Measurements from ENCODE around the gene C11orf71.

C11orf71 gene, protein sequence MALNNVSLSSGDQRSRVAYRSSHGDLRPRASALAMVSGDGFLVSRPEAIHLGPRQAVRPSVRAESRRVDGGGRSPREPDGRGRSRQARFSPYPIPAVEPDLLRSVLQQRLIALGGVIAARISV

DNA sequence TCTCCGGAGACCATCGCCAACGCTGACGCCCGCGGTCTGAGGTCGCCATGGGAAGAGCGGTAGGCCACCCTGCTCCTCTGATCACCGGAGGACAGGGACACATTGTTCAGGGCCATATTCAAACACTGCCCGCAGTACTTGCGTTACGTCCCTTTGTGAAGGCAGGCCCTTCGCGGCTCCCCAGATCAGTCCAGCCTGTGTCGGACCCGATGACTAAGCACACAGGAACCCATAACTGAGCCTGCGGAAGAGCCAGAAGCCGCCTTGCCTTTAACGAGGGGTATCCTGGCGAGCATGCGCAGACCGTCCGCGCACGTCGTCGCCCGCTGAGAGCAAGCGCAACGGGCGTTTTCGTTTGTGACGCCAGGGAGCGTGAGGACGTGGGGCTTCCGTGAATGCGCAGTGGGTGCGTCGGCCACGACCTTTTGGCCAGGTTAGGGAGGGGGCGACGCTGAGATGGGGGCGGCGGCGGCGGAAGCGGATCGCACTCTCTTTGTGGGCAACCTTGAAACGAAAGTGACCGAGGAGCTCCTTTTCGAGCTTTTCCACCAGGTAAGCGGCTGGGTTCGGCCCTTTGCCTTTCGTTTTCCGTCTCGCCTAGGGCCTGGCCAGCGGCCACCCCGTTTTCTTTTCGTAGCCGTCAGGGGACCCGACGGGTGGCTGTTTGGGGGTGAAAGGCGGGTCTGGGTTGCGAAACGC is at the start of gene C11orf71, which contains the start of gene RBM7:
C11orf71 (minus strand) TSS at position 296 of the 699 bp plus-strand sequence; CDS start at position 116, 180 bp downstream.
RBM7 (plus strand) TSS at position 451 of the 699 bp plus-strand sequence; CDS start at position 457, 6 bp downstream.
- DNase-seq (ENCODE audit: low read depth, low spot score) = peak; percentile 100

DNA sequence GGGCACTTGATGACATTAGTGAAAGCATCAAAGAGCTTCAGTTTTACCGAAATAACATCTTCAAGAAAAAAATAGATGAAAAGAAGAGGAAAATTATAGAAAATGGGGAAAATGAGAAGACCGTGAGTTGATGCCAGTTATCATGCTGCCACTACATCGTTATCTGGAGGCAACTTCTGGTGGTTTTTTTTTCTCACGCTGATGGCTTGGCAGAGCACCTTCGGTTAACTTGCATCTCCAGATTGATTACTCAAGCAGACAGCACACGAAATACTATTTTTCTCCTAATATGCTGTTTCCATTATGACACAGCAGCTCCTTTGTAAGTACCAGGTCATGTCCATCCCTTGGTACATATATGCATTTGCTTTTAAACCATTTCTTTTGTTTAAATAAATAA is 49.5 kb upstream of the C11orf71 start:
- peak; percentile 25 for DNase-seq (ENCODE audit: low read depth, low spot score)

DNA sequence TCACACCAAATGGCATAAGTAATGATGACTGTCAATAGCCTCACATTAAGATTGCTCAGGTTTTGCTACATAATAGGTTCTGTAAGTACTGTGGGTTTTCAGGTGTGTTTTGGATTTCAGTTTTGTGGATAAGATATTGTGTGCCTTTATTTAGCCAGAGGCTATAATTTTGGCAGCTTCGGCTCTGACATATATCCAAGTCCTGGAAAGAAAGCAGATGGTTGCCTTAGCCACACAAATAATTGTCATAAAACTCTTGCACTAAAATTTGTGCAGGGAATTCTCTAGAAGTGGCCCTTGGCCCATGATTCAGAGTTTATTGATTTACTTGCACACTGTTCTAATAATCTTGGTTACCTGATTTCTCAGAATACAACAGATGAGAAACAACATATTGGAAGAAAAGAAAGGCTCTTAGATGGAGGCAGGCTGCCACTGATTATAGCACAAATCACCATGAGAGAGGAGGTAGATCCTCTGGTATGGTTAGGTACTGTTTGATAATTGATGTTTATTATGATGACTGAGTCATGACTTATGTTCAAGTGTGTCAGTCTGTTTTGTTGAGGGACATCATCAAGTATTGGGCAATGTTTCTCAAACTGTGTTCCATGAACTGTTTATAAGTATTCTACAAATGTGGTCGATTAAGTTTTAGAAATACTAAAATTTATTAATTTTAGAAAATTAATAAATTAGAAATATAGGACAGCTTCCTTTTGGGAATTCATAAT is 48.6 kb upstream of the C11orf71 start:
- DNase-seq (ENCODE audit: low read depth, low spot score) = no peak

DNA sequence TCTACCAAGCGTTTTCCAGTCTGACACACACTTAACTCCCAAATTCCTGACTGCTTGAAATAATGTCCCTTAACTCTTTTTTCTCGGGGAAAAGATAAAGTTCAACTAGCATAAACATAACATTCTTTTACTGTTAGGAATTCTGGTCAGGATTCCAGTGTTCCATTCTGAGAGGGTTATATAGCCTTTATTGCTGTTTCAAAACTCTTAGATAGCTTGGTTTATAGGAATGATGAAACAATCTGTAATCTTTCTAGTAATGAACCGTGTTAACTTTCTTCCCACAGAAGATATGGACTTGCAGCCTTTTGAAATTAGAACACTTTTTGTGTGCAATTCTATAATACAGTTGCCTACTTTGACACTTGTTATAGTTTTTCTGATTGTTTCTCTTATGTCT is 47.6 kb upstream of the C11orf71 start:
- DNase-seq (ENCODE audit: low read depth, low spot score) = peak; percentile 38

DNA sequence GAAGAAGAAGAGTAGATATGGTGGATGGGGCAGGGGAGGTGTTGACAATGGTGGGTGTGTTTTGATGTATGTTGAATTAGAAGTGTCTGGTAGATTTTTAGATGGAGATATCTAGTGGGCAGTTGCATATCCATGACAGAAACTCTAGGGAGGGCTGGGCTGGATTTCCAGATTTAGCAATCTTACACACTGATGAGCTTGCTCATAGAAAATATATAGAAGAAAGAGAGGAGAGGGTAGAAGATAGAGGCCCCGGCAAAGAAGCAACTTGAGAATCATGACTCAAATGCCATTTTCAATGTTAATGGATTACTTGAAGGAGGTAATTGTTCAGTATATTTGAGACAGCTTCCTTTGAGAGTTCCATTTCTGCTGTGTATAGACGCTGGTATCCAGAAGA is 47.1 kb upstream of the C11orf71 start:
- DNase-seq (ENCODE audit: low read depth, low spot score) = no peak

DNA sequence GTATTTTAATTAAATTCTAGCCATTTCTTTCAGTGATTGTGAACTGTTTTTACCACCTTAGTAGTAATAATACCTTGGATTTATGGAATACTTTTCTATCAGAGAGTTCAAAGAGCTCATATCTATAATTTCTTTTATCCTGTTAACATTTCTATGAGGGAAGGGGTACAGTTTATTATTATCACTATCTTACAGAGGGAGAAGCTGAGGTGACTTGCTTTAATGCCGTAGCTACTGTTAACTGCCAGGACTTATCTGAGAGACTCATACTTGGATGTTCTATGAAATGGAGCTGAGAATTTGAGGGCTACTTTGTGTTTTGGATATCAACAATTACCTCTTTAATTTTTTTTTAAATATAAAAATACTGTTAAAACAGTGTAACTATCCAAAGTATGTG is 42.2 kb upstream of the C11orf71 start:
- no peak for DNase-seq (ENCODE audit: low read depth, low spot score)

DNA sequence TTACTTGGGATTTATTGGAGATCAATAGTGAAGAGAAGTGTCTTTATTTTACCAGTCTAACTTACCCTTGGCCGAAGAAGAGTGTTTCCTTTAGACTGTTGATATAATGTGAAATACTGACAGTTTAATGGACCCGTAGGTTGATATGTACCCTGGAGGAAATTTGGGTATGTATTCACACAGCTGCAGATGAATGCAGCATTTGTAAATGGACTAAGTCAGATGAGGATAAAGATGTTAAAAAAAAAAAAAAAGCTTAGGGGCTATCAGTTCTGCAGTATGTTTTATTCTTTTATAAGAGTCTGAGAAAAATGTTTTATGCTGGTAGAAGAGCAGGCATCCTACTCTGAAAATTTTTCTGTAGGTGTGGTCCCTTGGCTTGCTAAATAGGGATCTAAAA is 41.6 kb upstream of the C11orf71 start:
- DNase-seq (ENCODE audit: low read depth, low spot score) = no peak

DNA sequence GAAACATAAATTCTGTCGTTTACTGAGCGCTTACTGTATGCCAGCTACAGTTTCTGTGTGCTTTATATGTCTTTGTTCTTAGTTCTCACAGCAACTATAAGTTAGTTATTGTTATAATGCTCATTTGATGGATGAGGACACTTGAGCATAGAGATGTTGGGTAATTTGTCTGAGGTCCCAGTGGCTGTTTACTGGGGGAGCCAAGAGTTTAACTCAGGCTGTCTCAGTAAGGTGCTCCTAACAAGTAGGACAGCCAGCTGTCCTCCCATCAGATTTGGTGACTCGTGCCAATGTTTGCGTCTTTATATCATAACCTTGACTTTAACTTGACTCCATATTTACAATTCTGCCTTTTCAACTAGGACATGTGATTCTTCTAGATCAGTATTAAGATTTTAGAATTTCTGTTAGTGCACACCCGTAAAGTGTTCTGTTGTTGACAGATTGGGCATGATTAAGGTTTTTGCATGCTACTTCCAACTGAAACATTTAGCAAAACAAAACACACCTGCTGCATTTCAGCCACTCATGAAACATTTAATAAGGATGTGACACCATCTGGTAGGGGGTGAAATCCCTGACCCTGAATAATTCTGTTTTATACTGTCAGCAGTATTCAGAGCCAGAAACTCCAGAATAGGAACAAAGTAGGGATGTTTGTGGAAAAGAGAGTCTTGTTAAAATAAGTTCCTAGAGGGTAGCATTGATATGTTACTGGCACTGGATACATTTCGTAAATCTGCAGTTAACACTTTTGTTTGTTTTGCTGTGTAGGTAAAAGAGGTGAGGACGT is 40.9 kb upstream of the C11orf71 start:
- no peak for DNase-seq (ENCODE audit: low read depth, low spot score)

DNA sequence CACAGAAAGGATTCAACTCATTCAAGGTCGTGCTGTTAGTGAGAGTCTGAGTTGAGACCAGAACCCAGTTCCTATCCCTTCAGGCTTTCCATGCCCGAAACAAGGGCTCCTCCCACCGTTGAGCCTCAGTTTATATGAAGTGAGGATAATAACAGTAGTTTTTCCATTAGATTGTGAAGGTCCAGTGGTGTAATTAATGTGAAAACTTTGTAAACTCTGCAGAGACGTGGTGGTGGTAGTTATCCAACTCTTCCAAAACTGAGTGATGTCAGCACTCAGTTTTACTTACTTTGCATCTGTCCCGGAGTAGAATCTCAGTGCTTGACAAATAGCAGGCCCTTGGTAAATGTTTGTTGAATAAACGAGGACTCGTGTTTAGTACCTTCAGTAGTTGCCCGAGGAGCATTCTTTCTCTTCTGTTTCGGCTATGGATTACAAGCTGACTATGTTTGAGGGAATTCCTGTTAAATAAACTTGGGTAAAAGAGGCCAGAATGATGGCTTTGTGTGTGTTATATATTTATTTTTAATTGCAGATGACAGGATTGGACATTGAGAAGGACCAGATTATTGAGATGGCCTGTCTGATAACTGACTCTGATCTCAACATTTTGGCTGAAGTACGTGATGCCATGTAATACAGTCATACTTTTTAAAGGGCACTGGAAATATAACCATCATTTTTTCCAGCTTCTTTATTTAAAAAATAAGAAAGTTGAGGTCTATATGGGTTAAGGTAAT is 40.0 kb upstream of the C11orf71 start:
- no peak for DNase-seq (ENCODE audit: low read depth, low spot score)

DNA sequence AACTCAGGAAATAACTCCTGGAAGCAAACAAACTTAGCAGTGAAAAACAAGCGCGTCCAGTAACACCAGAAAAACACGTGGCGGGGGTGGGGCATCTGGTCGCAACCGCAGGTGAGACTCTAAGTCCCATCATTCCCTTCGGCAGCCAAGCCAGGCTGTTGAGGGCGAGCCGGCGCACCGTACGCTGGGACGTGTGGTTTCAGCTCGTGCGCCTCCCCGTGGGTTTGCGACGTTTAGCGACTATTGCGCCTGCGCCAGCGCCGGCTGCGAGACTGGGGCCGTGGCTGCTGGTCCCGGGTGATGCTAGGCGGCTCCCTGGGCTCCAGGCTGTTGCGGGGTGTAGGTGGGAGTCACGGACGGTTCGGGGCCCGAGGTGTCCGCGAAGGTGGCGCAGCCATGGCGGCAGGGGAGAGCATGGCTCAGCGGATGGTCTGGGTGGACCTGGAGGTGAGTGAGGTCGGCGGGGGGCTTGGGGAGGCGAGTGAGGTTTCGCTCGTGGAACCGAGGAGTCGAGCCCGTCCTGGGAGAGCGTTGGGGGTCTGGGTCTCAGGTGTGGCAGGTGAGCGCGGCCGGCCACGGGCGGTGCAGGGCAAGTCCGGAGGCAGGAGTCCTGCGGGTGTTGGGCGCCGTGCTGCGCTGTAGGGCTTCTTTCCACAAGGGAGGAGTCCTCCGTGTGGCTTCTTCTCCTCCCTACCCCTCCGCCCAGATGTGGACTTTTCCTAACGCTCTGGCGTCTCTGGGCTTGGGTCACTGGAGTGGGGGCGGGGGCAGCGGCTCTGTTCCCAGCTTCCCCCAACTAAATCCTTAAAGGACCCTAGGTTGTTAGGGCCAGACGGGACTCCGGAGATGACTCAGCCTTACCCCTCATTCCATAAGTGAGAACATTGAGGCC is 39.2 kb upstream of the C11orf71 start, which contains the start of gene REXO2:
REXO2 (plus strand) TSS at position 239 of the 892 bp plus-strand sequence; CDS start at position 301, 62 bp downstream.
- DNase-seq (ENCODE audit: low read depth, low spot score) = peak; percentile 98

DNA sequence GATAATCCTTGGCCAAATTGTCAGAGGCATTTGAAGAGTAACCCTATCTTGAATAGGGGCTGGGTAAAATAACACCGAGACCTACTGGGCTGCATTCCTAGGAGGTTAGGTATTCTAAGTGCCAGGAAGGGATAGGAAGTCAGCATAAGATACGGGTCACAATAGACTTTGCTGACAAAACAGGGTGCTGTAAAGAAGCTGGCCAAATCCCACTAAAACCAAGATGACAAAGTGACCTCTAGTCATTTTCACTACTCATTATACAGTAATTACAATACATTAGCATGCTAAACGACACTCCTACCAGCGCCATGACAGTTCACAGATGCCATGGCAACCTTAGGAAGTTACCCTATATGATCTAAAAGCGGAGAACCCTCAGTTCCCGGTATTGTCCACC is 38.0 kb upstream of the C11orf71 start:
- peak; percentile 45 for DNase-seq (ENCODE audit: low read depth, low spot score)

DNA sequence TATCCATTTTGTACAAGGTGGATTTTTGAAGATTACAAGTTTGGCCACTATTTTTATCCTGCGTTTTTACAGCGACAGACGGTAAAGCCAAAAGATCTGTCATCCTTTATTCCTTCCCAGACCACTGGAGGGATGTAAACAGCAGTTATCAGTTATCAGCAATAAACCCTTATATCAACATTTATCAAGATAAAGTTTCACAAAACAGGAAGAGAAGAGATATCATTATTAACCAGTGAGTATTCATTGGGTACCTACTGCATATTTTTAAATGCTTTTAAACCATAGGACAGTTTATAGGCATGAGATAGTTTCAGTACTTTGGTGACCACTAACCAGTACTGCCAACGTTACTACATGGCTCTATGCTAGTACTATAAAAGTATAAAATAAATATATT is 33.1 kb upstream of the C11orf71 start:
- DNase-seq (ENCODE audit: low read depth, low spot score) = no peak

DNA sequence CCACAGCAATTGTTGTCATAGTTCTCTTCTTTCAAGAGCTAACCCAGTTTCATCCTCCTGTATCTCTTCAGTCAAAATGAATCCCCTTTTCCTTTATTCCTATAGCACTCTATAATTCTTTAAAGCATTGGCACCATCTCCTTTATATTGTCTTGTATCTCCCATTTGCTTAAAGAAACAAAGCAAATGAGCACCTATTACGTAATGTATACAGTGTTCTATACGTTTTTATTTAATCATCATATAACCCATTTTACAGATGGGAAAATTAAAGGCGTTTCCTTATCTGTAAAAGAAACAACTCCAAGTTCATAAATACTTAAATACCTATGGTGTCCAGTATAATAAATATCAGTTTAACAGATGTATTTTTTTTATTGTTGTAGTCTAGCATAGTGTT is 32.6 kb upstream of the C11orf71 start:
- no peak for DNase-seq (ENCODE audit: low read depth, low spot score)

DNA sequence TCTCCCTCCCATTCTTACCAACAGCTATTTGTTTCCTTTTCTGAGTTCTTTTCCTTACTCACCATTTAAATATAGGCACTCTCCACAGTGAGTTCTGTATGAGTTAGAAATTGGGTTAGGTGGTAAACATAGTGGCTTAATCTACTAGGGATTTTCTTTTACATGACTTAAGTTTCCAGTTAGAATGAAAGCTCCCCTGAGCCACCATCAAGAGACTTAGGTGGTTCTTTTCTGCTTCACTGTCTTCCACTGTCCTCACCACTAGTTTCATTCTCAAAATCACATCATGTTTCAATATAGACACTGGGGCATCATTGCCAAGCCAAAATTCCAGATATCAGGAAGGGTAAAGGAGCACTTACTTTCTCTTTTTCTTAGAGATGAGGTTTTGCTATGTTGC is 30.0 kb upstream of the C11orf71 start:
- DNase-seq (ENCODE audit: low read depth, low spot score) = no peak

DNA sequence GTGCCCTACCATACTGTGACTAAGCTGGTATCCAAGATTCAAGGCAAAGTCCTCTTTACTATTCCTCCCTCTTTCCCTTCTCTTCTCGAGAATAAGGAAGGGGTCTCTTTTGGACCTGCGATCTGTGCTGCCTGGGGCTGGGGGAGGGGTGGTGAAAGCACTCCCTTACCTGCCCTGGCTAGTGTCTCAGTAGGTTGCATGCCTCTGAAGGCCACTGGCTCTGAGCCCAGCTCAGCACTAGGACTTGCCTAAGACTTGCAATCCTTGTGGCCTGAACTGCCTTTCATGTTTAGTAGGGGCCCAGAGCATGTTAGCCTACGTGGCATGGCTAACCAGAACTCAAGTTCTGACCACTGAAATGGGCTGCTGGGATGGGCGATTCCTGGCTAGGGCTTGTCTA is 26.0 kb upstream of the C11orf71 start:
- DNase-seq (ENCODE audit: low read depth, low spot score) = no peak

DNA sequence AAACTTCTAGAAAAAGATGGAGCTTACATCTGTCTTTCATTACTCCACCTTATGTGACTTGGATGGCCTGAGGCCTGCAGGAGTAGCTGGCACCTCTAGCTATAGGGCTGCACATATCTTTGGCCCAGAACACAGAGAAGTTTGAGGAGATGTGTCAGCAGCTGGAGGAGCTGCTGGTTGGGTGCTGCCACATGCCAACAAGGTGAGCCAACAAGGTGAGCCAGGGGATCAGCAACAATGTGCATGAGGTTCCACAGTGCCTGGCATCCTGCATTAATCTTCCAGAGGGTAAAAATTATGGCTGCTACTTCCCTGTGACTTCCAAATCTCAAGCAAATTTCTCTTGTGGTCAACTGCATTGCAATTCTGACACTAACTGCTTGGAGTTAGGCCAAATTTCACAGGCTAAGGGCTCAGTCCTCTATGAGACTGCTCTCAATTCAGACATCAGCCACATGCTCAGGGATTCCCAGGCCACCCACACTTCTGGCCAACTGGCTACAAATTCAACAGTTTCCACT is 16.2 kb upstream of the C11orf71 start:
- peak; percentile 85 for DNase-seq (ENCODE audit: low read depth, low spot score)

DNA sequence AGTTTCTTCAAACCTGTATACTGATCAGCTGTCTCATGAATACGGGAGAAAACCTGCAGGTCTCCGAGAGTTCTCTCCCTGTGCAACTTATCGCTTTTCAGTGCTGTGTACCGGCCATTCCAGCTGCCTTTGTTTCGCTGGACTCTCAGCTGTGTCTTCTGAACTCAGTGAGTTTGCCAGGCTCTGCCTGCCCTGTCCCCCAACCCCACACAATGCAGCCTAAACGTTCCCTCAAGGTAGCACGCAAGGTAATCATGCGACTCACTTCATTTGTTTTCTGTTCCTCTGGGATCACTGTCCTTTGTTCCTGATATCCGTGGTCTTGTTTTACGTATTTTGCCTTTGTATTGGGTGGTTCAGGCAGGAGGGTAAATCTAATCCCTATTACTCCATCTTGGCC is 13.6 kb upstream of the C11orf71 start:
- DNase-seq (ENCODE audit: low read depth, low spot score) = no peak

DNA sequence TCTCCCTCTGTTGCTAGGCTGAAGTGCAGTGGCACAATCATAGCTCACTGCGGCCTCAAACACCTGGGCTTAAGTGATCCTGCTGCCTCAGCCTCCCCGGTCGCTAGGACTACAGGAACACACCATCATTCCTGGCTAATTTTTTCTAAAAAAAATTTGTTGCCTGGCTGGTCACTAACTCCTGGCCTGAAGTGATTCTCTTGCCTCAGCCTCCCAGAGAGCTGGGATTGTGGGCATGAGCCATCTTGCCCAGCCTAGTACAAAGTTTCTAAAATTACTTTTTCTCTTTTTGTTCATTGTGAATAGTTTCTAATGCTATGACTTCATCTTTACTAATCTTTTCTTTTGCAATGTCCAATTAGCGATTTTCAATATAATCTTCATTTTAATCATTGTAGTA is 12.6 kb upstream of the C11orf71 start:
- no peak for DNase-seq (ENCODE audit: low read depth, low spot score)

DNA sequence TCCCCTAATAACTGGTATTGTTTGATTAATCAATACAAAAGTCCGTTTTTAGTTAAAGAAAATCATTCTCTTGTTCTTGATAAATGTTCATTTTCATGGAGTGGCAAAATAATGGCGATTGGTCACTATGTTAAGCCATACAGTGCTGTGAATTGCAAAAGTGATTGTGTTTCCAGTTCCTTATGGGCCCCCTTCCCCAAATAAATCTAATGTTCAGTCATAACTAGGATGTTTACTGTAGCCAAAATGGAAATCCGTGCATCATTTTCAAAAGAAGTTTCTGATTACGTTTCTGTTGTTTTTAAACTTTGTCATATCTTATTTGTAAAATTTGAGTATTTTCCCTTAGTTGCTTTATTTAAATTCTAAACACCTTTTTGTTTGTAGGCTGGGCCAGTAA is 1.0 kb upstream of the C11orf71 start:
- DNase-seq (ENCODE audit: low read depth, low spot score) = peak; percentile 21

DNA sequence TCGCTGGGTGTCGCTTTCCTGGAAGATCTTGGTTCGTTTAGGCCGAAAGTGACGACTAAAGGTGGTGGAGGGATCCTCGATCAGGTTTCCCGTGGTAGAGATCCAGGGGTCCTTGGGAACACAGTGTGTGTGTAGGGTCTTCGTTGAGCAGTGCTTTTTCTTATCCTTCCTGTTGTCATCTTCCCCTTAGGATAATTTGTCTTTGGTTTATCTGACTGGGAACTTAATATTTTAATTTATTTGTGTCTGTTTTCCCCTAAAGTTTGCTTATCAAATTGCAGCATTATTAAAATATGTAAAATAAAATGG is 558 bp upstream of the C11orf71 start:
- DNase-seq (ENCODE audit: low read depth, low spot score) = no peak

All from astrocyte of the hippocampus (primary cell).